Tibial nerve (tissue), 4 donors: ENCODE data around the gene S100A13.

ENCODE experiments used
- CTCF ChIP-seq, 5 experiments: fragments of 200-600 bp in 3 of 5; fragments of 450-650 bp in 2 of 5; sonication (generic) in 3 of 5; IDR thresholded peaks; one replicate each; pipeline ENCODE4 v1.5.1; 2016 to 2019; ENCODE audit warnings: antibody characterized with exemption in 5 of 5, mild to moderate bottlenecking in 3 of 5, moderate library complexity in 2 of 5
- EP300 ChIP-seq, 2 donors: sonication (generic); formaldehyde crosslinking; IDR thresholded peaks; one replicate each; pipeline ENCODE4 v1.6.1; 2017; ENCODE audit warnings: antibody characterized with exemption in 2 of 2, mild to moderate bottlenecking in 1 of 2
- POLR2A ChIP-seq, 2 donors: fragments of 450-650 bp; IDR thresholded peaks; one replicate each; pipeline ENCODE4 v1.6.1; 2017; ENCODE audit warnings: antibody characterized with exemption in 2 of 2, mild to moderate bottlenecking in 2 of 2, moderate library complexity in 2 of 2

GRCh38 chr1:153612755-153613331 lies 14.5 kb downstream of the S100A13 start, which contains the start of gene S100A16:
- TF ChIP-seq CTCF (IDR thresholded peaks at IDR 0.05) (no peak), POLR2A (IDR thresholded peaks at IDR 0.05) (peak; percentile 33 to 66), EP300 (IDR thresholded peaks at IDR 0.05) (peak in 1 of 2 donors; percentile 78)
